Measurements from ENCODE around the gene KIRREL3.

Gene KIRREL3

DNA sequence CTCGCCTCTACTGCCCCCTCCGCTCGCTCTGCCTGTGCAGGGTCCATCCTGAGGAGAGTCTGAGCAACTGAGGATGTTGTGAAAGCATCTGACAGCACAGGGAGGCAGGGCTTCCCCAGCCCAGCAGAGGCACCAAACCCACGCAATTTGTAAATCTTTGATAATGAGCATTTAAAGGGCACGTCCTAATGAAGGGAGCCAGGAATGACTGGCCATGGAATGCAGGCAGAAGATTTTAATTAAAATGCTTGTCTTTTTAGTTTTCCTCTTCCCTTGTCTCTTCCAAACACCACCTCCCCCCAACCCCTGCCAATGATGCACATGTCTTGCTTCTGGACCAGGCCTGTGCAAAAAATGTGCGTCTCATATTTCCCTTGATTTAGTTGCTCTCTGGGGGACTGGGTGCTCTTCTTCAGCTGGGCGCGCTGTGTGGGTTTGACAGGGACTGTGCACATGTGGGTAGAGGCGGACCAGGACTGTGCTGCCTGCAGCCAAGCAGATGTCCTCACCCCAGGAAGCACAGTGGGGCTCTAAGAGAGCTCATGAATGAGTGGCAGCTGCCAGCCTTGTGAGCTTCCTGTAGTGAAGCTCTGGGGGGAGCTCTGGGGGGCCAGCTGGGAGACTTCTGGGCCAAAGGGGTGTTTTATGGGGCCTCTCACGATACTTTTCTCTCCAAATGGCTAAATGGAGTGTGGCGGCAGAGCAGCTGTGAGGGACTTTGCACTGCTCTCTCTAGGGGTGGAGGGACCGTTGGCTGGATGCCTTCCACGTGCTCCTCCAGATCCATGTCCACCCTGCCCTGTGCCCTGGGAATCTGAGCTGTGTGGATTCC, 371.6 kb downstream of the KIRREL3 start:
- no peak overlapping the region for H3K4me3 ChIP-seq (ENCODE audit: low read depth, low read length)
- TF ChIP-seq, protein P1, sequence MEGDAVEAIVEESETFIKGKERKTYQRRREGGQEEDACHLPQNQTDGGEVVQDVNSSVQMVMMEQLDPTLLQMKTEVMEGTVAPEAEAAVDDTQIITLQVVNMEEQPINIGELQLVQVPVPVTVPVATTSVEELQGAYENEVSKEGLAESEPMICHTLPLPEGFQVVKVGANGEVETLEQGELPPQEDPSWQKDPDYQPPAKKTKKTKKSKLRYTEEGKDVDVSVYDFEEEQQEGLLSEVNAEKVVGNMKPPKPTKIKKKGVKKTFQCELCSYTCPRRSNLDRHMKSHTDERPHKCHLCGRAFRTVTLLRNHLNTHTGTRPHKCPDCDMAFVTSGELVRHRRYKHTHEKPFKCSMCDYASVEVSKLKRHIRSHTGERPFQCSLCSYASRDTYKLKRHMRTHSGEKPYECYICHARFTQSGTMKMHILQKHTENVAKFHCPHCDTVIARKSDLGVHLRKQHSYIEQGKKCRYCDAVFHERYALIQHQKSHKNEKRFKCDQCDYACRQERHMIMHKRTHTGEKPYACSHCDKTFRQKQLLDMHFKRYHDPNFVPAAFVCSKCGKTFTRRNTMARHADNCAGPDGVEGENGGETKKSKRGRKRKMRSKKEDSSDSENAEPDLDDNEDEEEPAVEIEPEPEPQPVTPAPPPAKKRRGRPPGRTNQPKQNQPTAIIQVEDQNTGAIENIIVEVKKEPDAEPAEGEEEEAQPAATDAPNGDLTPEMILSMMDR (IDR thresholded peaks at IDR 0.05; ENCODE audit: low read depth, low read length): no peak

DNA sequence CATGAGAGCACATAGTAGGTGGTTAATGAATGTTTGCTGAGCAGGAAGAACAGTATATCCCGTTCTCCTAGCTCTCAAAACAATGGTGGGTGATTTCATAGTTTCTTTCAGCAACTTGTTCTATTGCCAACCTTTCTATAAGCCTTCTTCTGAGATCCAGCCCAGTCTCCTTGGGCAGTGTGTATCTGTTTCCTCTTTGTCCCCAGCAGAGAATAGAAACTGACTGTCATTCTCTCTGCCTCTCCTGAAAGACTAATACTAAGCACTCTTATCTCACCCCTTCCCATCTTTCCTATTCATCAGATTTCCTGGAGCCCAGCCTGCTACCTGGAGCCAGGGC, 372.1 kb downstream of the KIRREL3 start:
- TF ChIP-seq, protein P1 (IDR thresholded peaks at IDR 0.05; ENCODE audit: low read depth, low read length): no peak
- H3K4me3 ChIP-seq (ENCODE audit: low read depth, low read length): no peak overlapping the region

DNA sequence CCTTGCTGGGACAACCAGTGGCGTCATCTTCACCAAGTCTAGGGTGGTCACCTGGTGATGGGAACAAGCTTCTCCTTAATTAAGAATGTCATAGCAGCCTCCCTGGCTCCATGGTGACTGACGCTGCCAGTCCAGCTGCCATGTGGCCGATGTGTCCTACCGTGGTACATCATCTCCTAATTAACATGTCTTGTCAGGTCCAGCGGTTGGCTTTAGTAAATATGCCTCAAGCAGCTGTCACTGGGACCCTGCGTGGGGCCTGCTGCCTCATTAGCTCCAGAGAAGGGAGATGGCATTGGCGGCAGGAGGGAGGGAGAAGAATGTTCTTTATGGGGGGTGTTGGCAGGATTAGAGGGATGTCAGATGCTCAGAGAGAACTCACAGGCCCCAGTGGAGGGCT, 373.1 kb downstream of the KIRREL3 start:
- TF ChIP-seq, protein P1 (IDR thresholded peaks at IDR 0.05; ENCODE audit: low read depth, low read length): no peak
- H3K4me3 ChIP-seq (ENCODE audit: low read depth, low read length): no peak overlapping the region

DNA sequence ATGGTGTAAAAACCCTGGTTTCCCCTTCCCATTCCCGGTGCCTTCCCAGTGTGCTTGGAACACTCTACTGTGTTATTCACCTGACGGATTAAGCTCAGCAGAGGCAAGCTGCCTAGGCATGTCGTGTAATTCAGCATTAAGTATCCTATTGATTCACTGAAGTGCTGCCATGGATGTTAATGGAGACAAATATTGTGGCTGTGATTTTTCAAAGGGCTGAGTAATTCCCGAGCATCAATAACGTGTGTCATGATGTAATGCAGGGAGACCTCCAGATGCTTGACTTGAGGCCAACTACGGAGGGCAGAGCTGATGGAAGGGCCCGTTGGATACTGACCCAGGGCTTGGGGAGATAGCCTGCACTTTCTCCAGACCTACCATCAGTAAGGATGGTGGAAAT, 376.1 kb downstream of the KIRREL3 start:
- TF ChIP-seq, protein P1 (IDR thresholded peaks at IDR 0.05; ENCODE audit: low read depth, low read length): no peak
- H3K4me3 ChIP-seq (ENCODE audit: low read depth, low read length): no peak overlapping the region

DNA sequence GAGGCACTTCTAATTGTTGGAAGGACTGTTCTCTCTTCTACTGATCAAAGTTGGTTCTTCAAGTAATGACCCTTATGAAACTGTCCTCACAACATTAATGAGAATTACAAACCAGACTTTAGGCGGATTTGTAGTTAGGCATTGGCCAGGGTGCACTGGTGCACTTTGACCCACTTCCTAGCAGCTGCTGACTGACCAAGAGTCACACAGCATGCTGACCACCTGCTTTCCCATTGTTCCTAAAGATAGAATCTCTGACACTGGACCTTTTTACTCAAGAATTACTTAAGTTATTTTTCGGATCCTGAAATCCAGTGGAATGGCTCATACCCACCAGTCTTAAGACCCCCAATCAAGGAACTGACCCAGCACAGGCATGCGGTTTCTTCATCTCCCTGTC, 381.1 kb downstream of the KIRREL3 start:
- TF ChIP-seq, protein P1 (IDR thresholded peaks at IDR 0.05; ENCODE audit: low read depth, low read length): no peak
- no peak overlapping the region for H3K4me3 ChIP-seq (ENCODE audit: low read depth, low read length)

DNA sequence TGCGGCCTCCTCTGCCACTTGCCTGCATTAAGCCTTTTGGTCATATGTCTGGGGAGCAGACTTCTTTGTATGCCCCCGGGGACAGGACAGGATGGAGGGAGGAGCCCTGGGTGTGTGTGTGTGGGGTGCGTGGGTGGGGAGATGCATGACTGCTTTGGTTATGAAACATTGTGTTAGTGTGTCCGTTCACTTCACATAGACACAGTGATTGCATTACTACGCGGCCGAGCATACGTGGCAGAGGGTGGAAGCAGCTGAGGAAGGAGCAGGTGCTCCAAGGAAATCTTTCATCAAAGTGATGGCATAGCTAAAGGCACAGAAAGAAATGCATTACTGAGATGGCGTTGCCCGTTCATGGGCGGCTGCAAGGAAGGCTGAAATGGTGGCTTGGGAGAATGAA, 384.7 kb downstream of the KIRREL3 start:
- TF ChIP-seq, protein P1 (IDR thresholded peaks at IDR 0.05; ENCODE audit: low read depth, low read length): no peak
- no peak overlapping the region for H3K4me3 ChIP-seq (ENCODE audit: low read depth, low read length)

DNA sequence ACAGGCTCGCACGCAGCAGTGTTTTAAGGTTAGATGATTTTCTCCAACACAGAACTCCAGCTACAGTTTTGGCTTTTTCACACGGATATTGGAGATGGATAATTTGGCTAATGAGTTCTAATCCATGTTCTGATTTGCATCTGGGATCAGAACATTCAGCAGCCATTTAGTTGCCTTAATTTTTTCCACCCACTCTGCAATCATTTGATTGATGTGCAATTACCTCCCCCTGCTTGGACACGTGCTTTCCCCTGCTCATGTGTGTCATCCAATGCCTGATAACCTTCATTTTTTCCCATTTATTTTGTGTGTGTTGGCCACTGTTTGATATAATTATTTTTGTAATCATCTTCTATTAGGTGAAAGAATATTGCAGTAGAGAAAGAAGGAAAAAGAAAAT, 387.3 kb downstream of the KIRREL3 start:
- H3K4me3 ChIP-seq (ENCODE audit: low read depth, low read length): no peak overlapping the region
- TF ChIP-seq, protein P1 (IDR thresholded peaks at IDR 0.05; ENCODE audit: low read depth, low read length): no peak

All from WI38 (cell line).